NK-92 (cell line): ENCODE measurements around the gene ZDHHC1.
"Not testable (repeated sequence)": the region's sequence is repeated elsewhere in the genome, so short reads cannot be mapped to it uniquely, and the experiment has no call there.

Experiments
- DNase-seq: peaks from one replicate; lab custom pipeline; 2025; ENCODE audit not compliant: unreplicated experiment; lab: John Stamatoyannopoulos, UW

ZDHHC1 gene

DNA sequence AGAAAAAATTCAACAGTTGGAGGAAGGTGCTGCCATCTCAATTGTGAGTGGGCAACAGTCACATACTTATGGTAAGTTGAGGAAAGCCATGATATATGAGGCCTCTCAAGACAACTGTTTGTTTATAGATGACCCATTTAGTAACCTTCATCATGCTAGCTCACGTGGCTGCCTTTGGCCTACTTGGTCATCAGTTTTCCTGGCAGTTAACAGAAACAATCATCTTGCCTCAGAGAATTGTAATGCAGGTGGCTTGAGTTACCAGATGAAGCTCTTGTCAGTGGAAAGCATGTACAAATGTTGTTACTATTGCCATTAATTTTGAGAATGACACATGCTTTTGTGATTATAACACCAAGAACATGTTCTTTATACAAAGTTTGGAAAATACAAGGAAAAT is 37.6 kb downstream of the ZDHHC1 start:
- no peak for DNase-seq

DNA sequence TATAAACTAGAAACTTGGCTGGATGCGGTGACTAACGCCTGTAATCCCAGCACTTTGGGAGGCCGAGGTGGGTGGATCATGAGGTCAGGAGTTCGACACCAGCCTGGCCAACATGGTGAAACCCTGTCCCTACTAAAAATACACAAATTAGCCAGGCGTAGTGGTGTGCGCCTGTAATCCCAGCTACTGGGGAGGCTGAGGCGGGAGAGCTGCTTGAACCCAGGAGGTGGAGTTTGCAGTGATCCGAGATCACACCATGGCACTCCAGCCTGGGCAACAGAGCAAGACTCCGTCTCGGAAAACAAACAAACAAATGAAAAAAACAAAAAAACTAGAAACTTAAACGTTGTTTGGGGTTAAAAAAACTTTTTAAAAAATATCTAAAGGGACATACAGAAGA is 40.3 kb downstream of the ZDHHC1 start:
- not testable (repeated sequence) for DNase-seq

DNA sequence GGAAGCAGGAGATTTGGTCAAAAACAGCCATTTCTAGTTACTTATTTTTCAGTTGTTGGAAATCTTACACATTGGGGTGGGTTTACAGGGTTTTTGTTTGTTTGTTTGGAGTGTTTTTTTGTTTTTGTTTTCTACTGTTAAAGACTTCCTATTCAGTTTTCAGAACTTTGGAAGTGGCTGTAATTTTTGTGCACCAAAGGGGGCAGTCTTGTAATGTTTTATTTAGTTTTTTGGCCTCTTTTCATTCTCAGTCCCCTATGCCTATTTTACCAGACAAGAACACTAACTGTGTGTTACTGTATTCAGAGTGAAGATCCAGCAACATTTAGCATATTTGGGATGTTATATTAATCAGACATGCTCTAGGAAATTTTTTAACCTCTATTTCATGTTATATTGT is 43.6 kb downstream of the ZDHHC1 start:
- DNase-seq: no peak

DNA sequence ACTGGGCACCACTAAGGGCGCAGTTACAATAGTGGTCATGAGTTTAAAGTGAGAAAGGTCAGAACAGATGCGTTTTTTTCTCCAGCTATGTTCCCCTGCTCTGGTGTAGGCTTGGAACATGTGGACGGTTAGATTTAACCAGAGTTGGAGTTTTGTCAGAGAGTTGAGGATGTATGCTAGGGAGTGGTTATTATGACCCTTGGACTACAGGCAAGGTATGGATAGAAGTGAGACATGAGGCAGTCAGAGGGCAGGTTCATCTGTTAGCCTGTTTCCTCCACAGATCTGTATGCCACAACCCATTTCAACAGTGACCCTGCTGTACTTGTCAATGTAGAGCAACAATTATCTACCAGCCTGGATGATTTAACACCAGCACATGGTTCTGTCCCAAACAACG is 45.6 kb downstream of the ZDHHC1 start:
- no peak for DNase-seq

DNA sequence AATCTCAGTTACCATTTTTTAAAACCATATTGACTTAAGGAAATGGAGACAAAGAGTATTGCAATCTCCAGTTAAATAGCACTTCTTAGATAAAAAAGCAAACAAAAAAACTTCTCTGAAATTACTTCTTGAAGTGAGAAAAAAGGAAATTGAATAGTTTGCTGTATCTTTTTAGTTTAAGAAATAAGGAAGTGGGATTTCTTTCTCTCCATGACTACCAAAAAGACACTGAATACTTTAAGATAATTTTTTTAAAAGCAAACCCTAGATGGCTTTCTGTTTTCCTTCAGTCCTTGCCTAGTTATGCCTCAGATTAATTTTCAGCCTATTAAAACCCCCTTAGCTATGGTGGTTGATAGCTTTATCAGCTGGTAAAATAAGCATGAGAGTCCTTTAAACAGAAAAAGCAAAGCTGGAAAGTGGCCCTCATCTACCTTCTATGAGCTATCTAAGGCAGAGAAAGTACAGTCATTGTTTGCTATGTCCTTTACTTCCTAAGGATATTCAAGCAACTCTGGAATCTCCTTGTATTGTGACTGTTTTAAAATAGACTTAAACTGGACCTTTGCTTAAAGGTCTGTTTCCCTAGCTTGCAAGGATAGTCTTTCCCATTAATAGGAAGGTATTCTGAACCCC is 51.6 kb downstream of the ZDHHC1 start:
- DNase-seq: no peak

DNA sequence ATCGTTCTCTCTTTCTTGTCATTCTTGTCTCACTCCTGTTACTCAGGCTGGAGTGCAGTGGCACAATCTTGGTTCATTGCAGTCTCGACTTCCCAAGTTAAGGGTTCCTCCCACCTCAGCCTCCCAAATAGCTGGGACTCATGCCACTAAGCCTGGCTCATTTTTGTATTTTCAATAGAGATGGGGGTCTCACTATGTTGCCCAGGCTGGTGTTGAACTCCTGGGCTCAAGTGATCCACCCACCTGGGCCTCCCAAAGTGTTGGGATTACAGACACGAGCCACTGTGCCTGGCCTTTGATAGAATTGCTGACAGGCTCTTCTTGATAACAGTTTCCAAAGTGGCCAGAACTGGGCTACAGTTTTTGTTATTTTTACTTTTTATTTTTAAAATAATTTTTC is 55.2 kb downstream of the ZDHHC1 start:
- DNase-seq: no peak

DNA sequence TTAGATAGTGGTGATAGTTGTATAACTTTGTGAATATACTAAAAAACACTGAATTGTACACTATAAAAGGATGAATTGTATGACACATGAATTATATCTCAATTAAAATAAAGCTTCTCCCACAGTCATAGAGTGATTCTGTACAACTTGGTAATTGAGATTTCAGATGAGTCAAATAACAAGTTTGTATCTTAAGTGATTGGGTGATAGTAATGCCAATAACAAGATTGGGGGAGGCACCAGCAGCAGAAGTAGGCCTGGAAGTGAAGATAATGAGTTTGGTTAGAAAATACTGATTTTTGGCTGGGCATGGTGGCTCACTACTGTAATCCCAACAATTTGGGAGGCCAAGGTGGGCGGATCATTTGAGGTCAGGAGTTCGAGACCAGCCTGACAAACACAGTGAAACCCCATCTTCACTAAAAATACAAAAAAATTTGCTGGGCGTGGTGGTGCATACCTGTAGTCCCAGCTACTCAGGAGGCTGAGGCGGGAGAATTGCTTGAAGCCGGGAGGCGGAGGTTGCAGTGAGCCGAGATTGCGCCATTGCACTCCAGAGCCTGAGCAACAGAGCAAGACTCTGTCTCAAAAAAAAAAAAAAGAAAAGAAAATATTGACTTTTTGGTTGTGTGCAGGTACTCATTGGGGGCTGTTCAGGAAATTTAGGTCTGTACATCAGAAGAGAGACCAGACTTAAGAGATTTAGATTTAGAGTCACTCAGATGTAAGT is 56.6 kb downstream of the ZDHHC1 start:
- not testable (repeated sequence) for DNase-seq

DNA sequence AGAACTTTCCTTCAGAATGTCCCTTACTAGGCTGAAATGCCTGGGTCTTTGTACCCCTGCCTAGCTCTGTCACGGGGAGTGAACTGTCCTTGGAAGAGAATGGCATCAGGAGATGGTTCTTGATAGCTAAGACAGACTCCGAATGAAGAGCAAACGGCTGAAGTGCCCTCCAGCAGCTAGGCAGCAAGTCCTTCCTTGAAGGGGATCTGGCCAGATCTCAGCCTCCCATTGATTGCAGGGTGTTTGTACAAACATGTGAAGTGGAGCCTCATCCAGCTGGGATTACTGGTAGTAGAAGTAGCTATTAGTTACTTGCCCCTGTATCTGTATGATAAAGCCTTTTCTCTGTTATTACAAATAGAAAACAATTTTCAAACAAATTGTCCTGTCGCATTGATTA is 58.7 kb downstream of the ZDHHC1 start:
- no peak for DNase-seq

DNA sequence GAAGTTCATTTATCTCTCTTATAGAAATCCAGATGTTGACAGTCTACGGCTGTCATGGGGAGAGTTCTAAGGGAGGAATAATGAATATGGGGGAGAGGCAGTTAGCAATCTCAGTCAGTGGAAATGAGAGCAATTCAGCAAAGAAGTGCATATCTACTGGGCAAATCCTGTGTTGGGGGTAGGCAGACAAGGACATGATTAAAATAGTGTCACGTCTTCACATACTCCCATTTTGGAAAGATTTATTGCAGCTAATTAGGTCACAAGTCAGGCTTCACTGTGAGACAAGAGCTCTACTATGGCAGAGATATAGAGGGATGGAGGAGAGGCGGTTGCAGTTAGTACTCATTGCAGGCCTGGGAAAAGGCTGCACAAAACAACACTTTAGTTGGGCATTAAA is 59.9 kb downstream of the ZDHHC1 start:
- no peak for DNase-seq

DNA sequence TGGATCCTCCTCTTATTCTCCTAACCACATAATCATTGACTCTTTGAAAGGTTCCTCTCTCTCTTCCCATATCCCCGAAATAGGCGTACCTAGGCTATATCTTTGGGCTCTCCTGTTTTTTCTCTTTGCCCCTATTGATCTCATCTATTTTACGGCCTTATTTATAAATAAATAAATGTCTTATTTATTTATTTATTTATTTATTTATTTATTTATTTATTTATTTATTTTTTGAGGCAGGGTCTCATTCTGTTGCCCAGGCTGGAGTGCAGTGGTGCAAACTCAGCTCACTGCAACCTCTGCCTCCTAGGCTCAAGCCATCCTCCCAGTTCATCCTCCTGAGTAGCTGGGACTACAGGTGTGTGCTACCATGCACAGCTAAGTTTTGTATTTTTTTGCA is 63.8 kb downstream of the ZDHHC1 start:
- not testable (repeated sequence) for DNase-seq

DNA sequence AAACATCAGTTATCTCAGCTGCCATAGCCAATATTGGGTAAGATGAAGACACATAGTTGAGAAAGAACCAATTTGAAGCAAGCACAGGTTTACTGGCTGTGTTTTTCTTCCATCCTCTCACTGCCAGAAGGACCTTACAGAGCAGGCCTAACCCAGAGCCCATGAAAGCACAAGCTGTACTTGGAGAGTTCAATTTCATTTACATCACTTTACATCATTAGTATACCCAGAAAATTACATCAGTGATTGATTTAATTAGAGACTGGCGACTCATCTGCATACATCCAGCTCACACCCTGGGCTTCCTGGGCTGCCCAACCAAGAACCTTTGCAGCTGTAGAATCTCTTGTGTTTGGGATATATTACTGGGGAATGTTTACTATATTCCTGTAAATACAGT is 66.0 kb downstream of the ZDHHC1 start:
- no peak for DNase-seq

DNA sequence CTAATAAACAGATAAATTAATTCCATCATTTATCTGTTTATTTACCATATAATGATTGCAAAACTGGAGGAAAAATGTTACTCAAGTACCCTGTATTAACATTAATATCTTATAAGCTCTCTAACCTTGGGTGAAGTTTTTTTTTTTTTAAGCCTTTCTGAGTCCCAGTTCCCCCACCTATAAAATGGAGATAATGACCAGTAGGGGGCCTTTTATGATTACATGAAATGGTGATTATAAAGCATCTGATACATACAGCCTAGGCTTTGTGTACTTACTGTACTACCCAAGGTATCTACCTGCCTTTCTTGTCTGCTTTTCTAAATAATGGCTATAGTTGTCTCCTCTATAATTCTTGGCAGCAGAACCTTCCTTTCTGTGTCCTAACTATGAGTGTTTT is 67.1 kb downstream of the ZDHHC1 start:
- DNase-seq: no peak

DNA sequence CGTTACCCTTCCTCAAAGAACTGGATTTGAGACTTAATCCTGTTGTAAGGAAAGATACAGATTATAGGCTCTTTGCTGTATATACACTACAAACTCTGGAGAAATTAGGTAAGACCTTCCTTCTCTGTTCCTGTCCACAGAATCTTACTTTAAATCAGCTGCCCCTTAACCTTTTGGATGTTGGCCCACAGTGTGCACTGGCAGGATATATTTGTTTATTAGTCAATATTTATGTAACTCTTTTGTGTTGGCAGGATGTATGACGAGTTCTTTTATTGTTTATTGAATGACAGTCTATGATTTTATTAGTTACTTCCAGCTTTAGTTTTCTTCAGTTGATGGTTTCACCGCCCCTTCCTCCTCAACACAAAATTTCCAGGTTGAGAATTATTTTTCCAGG is 69.9 kb downstream of the ZDHHC1 start:
- DNase-seq: no peak

DNA sequence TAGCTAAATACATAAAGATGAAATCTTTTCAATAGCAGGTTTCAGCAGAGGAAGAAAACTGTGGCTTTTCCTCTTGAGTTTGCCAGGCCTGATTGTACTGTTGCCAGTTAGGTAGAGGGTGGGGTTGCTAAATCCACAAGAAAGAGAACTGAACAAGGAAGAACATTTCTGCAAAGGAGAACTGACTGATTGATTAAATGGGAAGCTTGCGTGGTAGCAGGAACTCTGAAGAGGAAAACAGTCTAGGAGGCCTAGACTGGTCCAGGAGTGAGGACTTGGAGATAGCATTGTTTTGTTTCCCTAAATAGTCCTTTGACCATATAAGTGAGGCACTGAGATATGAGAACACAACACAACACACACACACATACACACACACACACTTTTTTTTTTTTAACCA is 70.9 kb downstream of the ZDHHC1 start:
- DNase-seq: no peak
